Esophagus muscularis mucosa (tissue), 3 donors: ENCODE data around the gene MAST4.
A peak's percentile ranks its signal among the peaks of the same experiment; 100 is the strongest.

ENCODE experiments used
- POLR2AphosphoS5 ChIP-seq, 2 donors: sonication (generic); formaldehyde crosslinking; IDR thresholded peaks; one replicate each; pipeline ENCODE4 v1.6.1; 2017; ENCODE audit warnings: antibody characterized with exemption in 2 of 2
- TF ChIP-seq, protein P1 (sequence below), 3 experiments: fragments of 200-600 bp in 2 of 3; fragments of 450-650 bp in 1 of 3; sonication (generic) in 2 of 3; IDR thresholded peaks; one replicate each; pipeline ENCODE4 v1.5.1; 2017 to 2019; ENCODE audit warnings: antibody characterized with exemption in 3 of 3, mild to moderate bottlenecking in 2 of 3, moderate library complexity in 1 of 3

DNA sequence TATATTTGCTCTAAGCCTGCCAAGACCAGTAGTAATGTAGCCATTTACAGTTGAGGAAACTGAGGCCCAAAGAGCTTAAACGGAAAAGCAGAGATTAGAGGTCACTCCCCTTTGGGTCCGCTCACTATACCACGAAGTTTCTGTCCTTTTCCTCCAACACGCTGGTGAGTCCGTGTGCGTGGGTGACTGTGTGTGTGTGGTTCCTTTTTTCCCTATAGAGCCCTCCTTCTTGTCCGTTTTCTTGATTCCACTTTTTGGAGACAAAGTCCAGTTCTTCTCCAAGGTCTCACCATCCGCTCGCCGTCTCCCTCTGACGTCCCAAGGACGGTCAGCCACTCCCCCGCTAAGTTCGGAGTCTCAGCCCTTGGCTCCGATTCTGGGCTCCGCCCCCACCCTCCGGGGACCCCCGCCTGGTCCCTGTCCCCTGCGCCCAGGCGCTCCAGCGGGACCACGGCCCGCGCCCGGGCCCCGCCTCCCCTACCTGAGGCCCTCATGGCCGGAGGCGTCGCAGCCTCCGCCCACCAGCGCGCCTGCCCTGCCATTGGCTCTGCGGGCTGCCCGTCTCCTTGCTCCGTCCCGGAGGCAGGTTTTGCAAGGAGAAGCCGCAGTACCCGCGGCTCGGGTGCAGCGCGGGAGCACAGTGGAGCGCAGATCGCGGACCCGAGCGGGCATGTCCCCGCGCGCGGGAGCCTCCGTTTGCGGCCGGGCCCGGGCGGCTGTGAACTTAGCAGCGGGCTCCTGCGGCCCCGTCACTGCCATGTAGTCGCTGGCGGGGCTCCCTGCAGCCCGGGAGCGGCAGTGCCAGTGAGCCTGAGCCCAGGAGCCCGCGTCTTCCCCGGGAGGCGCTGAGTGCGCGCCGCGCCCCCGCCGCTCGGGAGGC is at the start of gene MAST4:
- TF ChIP-seq, protein P1, sequence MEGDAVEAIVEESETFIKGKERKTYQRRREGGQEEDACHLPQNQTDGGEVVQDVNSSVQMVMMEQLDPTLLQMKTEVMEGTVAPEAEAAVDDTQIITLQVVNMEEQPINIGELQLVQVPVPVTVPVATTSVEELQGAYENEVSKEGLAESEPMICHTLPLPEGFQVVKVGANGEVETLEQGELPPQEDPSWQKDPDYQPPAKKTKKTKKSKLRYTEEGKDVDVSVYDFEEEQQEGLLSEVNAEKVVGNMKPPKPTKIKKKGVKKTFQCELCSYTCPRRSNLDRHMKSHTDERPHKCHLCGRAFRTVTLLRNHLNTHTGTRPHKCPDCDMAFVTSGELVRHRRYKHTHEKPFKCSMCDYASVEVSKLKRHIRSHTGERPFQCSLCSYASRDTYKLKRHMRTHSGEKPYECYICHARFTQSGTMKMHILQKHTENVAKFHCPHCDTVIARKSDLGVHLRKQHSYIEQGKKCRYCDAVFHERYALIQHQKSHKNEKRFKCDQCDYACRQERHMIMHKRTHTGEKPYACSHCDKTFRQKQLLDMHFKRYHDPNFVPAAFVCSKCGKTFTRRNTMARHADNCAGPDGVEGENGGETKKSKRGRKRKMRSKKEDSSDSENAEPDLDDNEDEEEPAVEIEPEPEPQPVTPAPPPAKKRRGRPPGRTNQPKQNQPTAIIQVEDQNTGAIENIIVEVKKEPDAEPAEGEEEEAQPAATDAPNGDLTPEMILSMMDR (IDR thresholded peaks at IDR 0.05) = no peak
- TF ChIP-seq POLR2AphosphoS5 (IDR thresholded peaks at IDR 0.05) = peak; percentile 31 to 63
